ENCODE data around the gene NUDT5. TPM values are rescaled to one million over a fixed set of nuclear protein-coding genes. Genes with fewer than 3 reads are reported as not detected.

NUDT5 gene
- total and polyA plus RNA-seq, 2 of the 13 experiments (the other 11 are each of a cell fraction or from before 2014, with no cell fraction given) = 79.6 to 134 TPM

GRCh38 chr10:12180221-12180974 is 15.3 kb downstream of the NUDT5 start (continued):
- TF ChIP-seq POGK (CRISPR knock-in tag; conservative IDR thresholded peaks at IDR 0.05) (no peak), ZNF136 (CRISPR knock-in tag; IDR thresholded peaks at IDR 0.05; ENCODE audit: low read depth) (no peak)

DNA sequence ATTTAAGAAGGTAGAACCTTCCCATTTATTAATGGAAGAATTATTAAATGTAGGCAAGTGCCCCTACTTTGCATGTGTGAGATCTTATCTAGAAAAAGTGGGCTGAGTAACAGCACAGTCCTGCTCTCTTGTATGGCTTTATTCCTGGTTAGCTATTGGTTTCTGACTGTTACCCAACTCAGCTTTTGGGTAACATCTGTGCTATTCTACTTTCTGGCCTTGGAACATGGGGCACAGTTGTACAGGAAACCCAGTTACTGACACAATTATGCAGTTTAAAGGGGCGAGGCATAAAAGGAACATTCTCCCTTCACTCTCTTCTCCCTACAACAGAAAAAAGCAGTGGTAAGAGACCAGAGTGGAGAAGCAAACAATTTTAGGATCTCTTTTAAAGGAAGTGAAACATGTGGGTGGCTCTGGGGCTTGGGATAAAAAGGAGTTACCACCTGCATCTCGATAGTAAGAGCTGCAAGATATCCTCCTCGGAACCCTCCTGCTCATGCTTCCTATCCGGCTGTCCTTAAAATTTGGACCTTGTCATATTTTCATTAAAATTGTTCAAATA is 16.0 kb downstream of the NUDT5 start:
- H4K20me1 ChIP-seq (ENCODE audit: insufficient read depth, low read length) = no peaks in the 10 kb centered on the region
- H2AFZ ChIP-seq (ENCODE audit: low read length) = no peak overlapping the region
- FAIRE-seq = no peak
- over 99% methylated on average over 4 of the region's 4 CpGs for WGBS (ENCODE audit: low lambda C conversion rate)
- H3K27me3 ChIP-seq (ENCODE audit: control insufficient read depth in 1 of 2, insufficient read depth in 2 of 2, low read length in 2 of 2) = no peaks in the 10 kb centered on the region; a peak in 1 of 5 replicates
- no peak overlapping the region for H3K9ac ChIP-seq (ENCODE audit: insufficient read depth, low read depth, low read length)
- H3K4me2 ChIP-seq (ENCODE audit: low read depth, low read length) = no peak overlapping the region
- ChIA-PET POLR2A (no interaction called here), CTCF (ENCODE audit: low intra/inter-chr PET ratio, low total read pairs) (no interaction called here)
- BruUV-seq (replicated peaks) = no TSS peak
- no peaks in the 10 kb centered on the region for H3K79me2 ChIP-seq (ENCODE audit: insufficient read depth, low read length)
- H3K4me1 ChIP-seq (ENCODE audit: insufficient read depth, low read length) = no peaks in the 10 kb centered on the region
- in situ Hi-C loops (cut with HindIII; ENCODE audit: extremely low pct_ligation_motif_present, low pct_unique_long_range_greater_than_20kb) = no loop called here
- H3K36me3 ChIP-seq (replicated peaks in 1 of 2; ENCODE audit: control insufficient read depth in 1 of 2, insufficient read depth in 2 of 2, low read length in 2 of 2) = peaks cover 11 to 49% of the 10 kb centered on the region in 2 experiments
- TF ChIP-seq PAXIP1 (CRISPR knock-in tag; conservative IDR thresholded peaks at IDR 0.05) (no peak), KLF13 (CRISPR knock-in tag; IDR thresholded peaks at IDR 0.05) (no peak), ZNF33A (CRISPR knock-in tag; IDR thresholded peaks at IDR 0.05; ENCODE audit: borderline replicate concordance) (no peak)
- H3K27ac ChIP-seq (ENCODE audit: extremely low read length, insufficient read depth, low read length) = no peak overlapping the region
- H3K4me3 ChIP-seq (replicated peaks in 1 of 3; ENCODE audit: insufficient read depth in 1 of 3, low read depth in 2 of 3, low read length in 3 of 3) = no peak overlapping the region
- no peaks in the 10 kb centered on the region for H3K9me3 ChIP-seq (ENCODE audit: low read length)
- ATAC-seq = no peak
- intact Hi-C loops (cut with micrococcal nuclease; ENCODE audit: unreplicated experiment) = no loop called here
- no peak for DNase-seq (ENCODE audit: low spot score)

Measured in HepG2 (cell line).